Measurements from ENCODE around the gene GABRR2.

DNA sequence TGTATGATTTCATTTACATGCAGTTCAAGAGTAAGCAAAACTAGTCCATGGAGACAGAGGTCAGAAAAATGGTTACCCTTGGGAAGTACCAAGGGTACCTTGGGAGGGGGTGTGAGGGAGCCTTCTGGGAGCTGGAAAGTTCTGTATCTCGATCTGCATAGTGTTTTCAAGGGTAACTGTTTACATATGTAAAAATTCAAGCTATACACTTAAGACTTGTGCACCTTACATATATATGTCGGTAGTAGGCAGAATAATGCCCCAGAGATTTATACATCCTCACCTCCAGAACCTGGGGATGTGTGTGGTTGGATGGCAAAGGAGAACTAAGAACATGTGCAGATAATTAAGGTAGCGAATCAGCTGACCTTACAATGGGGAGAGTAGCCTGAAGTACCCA lies 31.0 kb downstream of the GABRR2 start:
- TF ChIP-seq POLR2AphosphoS5 (IDR thresholded peaks at IDR 0.05), result no peak
- TF ChIP-seq, protein P1, sequence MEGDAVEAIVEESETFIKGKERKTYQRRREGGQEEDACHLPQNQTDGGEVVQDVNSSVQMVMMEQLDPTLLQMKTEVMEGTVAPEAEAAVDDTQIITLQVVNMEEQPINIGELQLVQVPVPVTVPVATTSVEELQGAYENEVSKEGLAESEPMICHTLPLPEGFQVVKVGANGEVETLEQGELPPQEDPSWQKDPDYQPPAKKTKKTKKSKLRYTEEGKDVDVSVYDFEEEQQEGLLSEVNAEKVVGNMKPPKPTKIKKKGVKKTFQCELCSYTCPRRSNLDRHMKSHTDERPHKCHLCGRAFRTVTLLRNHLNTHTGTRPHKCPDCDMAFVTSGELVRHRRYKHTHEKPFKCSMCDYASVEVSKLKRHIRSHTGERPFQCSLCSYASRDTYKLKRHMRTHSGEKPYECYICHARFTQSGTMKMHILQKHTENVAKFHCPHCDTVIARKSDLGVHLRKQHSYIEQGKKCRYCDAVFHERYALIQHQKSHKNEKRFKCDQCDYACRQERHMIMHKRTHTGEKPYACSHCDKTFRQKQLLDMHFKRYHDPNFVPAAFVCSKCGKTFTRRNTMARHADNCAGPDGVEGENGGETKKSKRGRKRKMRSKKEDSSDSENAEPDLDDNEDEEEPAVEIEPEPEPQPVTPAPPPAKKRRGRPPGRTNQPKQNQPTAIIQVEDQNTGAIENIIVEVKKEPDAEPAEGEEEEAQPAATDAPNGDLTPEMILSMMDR (IDR thresholded peaks at IDR 0.05), result no peak

All from prostate gland (tissue), 2 donors.